CD4-positive, alpha-beta T cell (primary cell): ENCODE measurements around the gene HIP1. TPM values are rescaled to one million over a fixed set of nuclear protein-coding genes. Genes with fewer than 3 reads are reported as not detected.
"Not testable (repeated sequence)": the region's sequence is repeated elsewhere in the genome, so short reads cannot be mapped to it uniquely, and the experiment has no call there.

Source experiments
- ATAC-seq: fragments of 200-7000 bp; cut with Tn5 transposase; one replicate; pipeline ENCODE4 v1.10.0; 2022; ENCODE audit warnings: mild to moderate bottlenecking; ENCODE audit not compliant: poor library complexity
- CTCF ChIA-PET: fragments of 350-600 bp; sonication (Branson Sonifier 250); formaldehyde crosslinking; loops from one replicate; lab custom pipeline; 2021; ENCODE audit warnings: antibody characterized with exemption, inconsistent platforms; lab: Charles Lee
- POLR2A ChIA-PET: fragments of 350-600 bp; sonication (Branson Sonifier 250); formaldehyde crosslinking; loops from one replicate; lab custom pipeline; 2021; ENCODE audit warnings: antibody characterized with exemption, inconsistent platforms; lab: Charles Lee
- DNase-seq, 14 experiments: peaks; one replicate each; pipeline ENCODE4 v3.0.0-alpha.2; 2013 to 2020; ENCODE audit warnings: mixed read lengths in 2 of 14
- H3K27ac ChIP-seq, 2 donors: one replicate each; pipeline versions ENCODE4 v1.5.1 to v1.7.0; 2013; ENCODE audit warnings: low read length in 2 of 2, low read depth in 1 of 2, mild to moderate bottlenecking in 1 of 2
- H3K27me3 ChIP-seq, 2 experiments: 1 replicate in 1 of 2; 2 replicates in 1 of 2; pipeline versions ENCODE4 v1.6.1 to v1.7.0; 2013; ENCODE audit warnings: low read length in 2 of 2, control low read depth in 1 of 2, mild to moderate bottlenecking in 1 of 2, moderate library complexity in 1 of 2; ENCODE audit not compliant: insufficient read depth in 2 of 2, control insufficient read depth in 1 of 2
- H3K36me3 ChIP-seq: one replicate; pipeline ENCODE4 v1.6.1; 2013; ENCODE audit warnings: low read length, control low read depth; ENCODE audit not compliant: insufficient read depth
- H3K4me1 ChIP-seq: one replicate; pipeline ENCODE4 v1.6.1; 2013; ENCODE audit warnings: low read length, control low read depth; ENCODE audit not compliant: insufficient read depth
- H3K4me3 ChIP-seq: one replicate; pipeline ENCODE4 v1.5.1; 2013; ENCODE audit warnings: mild to moderate bottlenecking, low read length, moderate library complexity
- H3K9me3 ChIP-seq, 2 experiments: 1 replicate in 1 of 2; 2 replicates in 1 of 2; pipeline versions ENCODE4 v1.6.1 to v1.7.0; 2013; ENCODE audit warnings: low read length in 2 of 2, mild to moderate bottlenecking in 2 of 2, control low read depth in 1 of 2, moderate library complexity in 1 of 2; ENCODE audit not compliant: control insufficient read depth in 1 of 2, insufficient read depth in 1 of 2
- H3K27ac Mint-ChIP-seq: one replicate; pipeline ENCODE4 v1.8.0; 2020; ENCODE audit warnings: mixed read lengths
- H3K27me3 Mint-ChIP-seq: one replicate; pipeline ENCODE4 v1.8.0; 2021; ENCODE audit warnings: mixed read lengths
- H3K36me3 Mint-ChIP-seq: one replicate; pipeline ENCODE4 v1.8.0; 2021; ENCODE audit warnings: low read depth, mixed read lengths
- H3K4me1 Mint-ChIP-seq: one replicate; pipeline ENCODE4 v1.8.0; 2021; ENCODE audit warnings: low read depth, mixed read lengths
- H3K4me3 Mint-ChIP-seq: one replicate; pipeline ENCODE4 v1.8.0; 2020; ENCODE audit warnings: mild to moderate bottlenecking, mixed read lengths
- H3K9me3 Mint-ChIP-seq: one replicate; pipeline ENCODE4 v1.8.0; 2020; ENCODE audit warnings: mixed read lengths
- intact Hi-C, 2 experiments: fragments of 100-400 bp; cut with DNase I in 1 of 2; cut with micrococcal nuclease in 1 of 2; formaldehyde crosslinking; loops; one replicate each; pipeline versions ENCODE4 v1.15.1 to v1.9.0; 2023 to 2025; cut with DNase I, micrococcal nuclease
- total RNA-seq, 174 experiments: library from RNA in 2 of 174; stranded (reverse) in 2 of 174; gene quantifications; one replicate each; pipeline ENCODE4 v1.2.3 and lab custom pipeline; 2021 to 2026
- TF ChIP-seq, protein P1 (sequence below): fragments of 200-600 bp; IDR thresholded peaks from one replicate; pipeline ENCODE4 v1.8.0; 2022; ENCODE audit warnings: antibody characterized with exemption, mild to moderate bottlenecking

The HIP1 gene
- total RNA-seq, 2 experiments from 2014 or later: 1.5 to 1.7 TPM

DNA sequence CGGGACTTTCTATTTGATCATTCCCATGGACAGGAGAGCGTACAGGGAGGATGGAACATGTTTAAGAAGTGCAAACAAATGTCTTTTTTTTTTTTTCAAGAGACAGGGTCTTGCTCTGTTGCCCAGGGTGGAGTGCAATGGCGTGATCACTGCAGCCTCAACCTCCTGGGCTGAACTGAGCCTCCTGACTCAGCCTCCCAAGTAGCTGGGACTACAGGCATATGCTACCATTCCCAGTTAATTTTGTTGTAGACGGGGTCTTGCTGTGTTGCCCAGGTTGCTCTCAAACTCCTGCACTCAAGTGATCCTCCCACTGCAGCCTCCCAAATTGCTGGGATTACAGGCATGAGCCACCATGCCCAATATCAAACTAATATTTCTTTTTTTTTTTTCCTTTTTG, 206.1 kb downstream of the HIP1 start:
- no peaks in the 10 kb centered on the region for H3K9me3 Mint-ChIP-seq
- Histone ChIP-seq H3K4me3 (no peak overlapping the region), H3K36me3 (peaks cover 4% of the 10 kb centered on the region), H3K9me3 (no peaks in the 10 kb centered on the region), H3K27ac (no peak overlapping the region), H3K4me1 (peaks cover 7% of the 10 kb centered on the region), H3K27me3 (no peaks in the 10 kb centered on the region)
- TF ChIP-seq, protein P1, sequence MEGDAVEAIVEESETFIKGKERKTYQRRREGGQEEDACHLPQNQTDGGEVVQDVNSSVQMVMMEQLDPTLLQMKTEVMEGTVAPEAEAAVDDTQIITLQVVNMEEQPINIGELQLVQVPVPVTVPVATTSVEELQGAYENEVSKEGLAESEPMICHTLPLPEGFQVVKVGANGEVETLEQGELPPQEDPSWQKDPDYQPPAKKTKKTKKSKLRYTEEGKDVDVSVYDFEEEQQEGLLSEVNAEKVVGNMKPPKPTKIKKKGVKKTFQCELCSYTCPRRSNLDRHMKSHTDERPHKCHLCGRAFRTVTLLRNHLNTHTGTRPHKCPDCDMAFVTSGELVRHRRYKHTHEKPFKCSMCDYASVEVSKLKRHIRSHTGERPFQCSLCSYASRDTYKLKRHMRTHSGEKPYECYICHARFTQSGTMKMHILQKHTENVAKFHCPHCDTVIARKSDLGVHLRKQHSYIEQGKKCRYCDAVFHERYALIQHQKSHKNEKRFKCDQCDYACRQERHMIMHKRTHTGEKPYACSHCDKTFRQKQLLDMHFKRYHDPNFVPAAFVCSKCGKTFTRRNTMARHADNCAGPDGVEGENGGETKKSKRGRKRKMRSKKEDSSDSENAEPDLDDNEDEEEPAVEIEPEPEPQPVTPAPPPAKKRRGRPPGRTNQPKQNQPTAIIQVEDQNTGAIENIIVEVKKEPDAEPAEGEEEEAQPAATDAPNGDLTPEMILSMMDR: no peak
- H3K36me3 Mint-ChIP-seq: peaks cover 8% of the 10 kb centered on the region
- POLR2A ChIA-PET: no interaction called here
- no peaks in the 10 kb centered on the region for H3K27me3 Mint-ChIP-seq
- intact Hi-C loops: no loop called here
- DNase-seq: no peak
- CTCF ChIA-PET: no interaction called here
- ATAC-seq: no peak
- peaks cover 7% of the 10 kb centered on the region for H3K4me1 Mint-ChIP-seq
- H3K4me3 Mint-ChIP-seq: no peak overlapping the region
- H3K27ac Mint-ChIP-seq: no peak overlapping the region

DNA sequence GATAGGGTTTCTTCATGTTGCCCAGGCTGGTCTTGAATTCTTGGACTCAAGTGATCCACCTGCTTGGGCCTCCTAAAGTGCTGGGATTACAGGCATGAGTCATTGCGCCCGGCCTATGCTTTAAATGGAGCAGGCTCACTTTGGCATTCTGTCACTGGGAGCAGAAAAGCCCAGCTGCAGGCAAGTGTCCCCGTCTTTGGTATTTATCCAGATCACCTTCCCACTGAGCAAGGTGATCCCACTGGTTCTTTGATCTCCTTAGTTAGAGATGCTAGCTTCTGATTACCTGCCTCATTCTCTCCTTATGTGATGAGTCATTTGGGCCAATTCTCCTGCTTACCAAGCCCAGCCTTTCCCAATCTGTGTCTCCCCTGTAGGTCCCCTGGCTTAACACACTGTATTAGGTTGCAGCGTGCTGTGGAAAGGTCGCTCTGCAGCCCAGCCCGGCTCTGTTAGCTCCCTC, 207.4 kb downstream of the HIP1 start:
- no peak overlapping the region for H3K4me3 ChIP-seq
- intact Hi-C loops: no loop called here
- H3K27me3 ChIP-seq: no peaks in the 10 kb centered on the region
- Mint-ChIP-seq H3K4me3 (peak overlapping the region; percentile 50), H3K27ac (no peak overlapping the region), H3K27me3 (no peaks in the 10 kb centered on the region), H3K9me3 (no peaks in the 10 kb centered on the region), H3K4me1 (peaks cover 18% of the 10 kb centered on the region), H3K36me3 (peaks cover 17% of the 10 kb centered on the region)
- CTCF ChIA-PET: interaction anchor here (0.8 kb wide), 1 partner anchor 8 kb away, joined by 3 read pairs; no protein-coding TSS in a partner anchor
- no peak for ATAC-seq
- POLR2A ChIA-PET: no interaction called here
- no peaks in the 10 kb centered on the region for H3K9me3 ChIP-seq
- DNase-seq: no peak
- H3K27ac ChIP-seq: no peak overlapping the region
- peaks cover 19% of the 10 kb centered on the region for H3K4me1 ChIP-seq
- no peaks in the 10 kb centered on the region for H3K36me3 ChIP-seq
- TF ChIP-seq, protein P1: no peak

DNA sequence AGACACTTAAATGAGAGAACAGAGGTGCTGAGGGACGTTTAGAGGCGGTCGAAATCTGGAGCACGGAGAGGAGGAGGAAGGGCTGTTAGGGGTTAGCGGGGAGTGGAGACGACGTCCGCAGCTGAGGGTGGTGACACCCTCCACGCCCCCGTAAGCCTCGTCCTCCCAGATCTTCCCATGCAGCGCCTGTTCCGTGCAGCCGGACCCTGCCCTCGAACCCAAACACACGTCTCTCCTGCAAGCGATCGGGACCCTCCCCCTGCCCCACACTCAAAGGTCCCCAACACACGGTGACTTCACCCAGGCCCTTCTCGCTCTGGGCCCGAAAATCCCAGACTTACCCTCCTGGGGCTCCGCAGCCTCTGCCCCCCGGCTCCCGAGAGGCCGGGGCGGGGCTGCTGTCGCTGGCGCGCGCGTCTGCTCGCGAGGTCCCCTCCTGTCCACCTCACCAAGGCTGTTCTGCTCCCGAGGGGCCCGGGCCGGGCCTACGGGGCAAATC, 211.5 kb downstream of the HIP1 start:
- H3K27me3 Mint-ChIP-seq, POLR2A ChIA-PET, CTCF ChIA-PET, H3K9me3 Mint-ChIP-seq, H3K27me3 ChIP-seq, ATAC-seq, H3K27ac ChIP-seq, H3K9me3 ChIP-seq: not testable (repeated sequence)
- DNase-seq: peak in 3 of 14 experiments; percentile 3 to 44 (median 15)
- peaks cover 49% of the 10 kb centered on the region for H3K36me3 Mint-ChIP-seq
- intact Hi-C loops: loop anchor here (5.0 to 10.0 kb wide), 3 partner anchors 210 to 498 kb away; partner anchors contain the start of gene HIP1 (in 1 of the 2)
- H3K27ac Mint-ChIP-seq: peak overlapping the region; percentile 88
- H3K4me1 Mint-ChIP-seq: peaks cover 43% of the 10 kb centered on the region
- Histone ChIP-seq H3K4me1 (peaks cover 27% of the 10 kb centered on the region), H3K4me3 (peak overlapping the region; percentile 69), H3K36me3 (peaks cover 19% of the 10 kb centered on the region)
- H3K4me3 Mint-ChIP-seq: peak overlapping the region; percentile 96

DNA sequence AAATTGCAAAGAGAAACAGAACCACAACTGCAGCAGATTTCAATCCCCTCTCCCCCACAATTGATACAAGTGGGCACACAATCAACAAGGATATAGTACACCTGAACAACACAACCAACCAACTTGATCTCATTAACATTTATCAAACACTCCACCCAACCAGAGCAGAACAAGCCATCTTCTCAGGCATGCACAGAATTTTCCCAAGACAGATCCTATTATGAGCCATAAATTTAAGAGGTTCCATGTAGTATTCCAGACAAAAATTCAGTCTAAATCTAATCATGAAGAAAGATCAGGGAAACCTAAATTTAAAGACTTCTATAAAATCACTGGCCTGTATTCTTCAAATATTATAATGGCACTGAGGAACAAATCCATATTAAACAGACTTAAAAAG, 217.0 kb downstream of the HIP1 start:
- Histone ChIP-seq H3K4me1 (peaks cover 12% of the 10 kb centered on the region), H3K36me3 (peaks cover 21% of the 10 kb centered on the region)
- H3K27me3 ChIP-seq, POLR2A ChIA-PET, DNase-seq, H3K27ac ChIP-seq, ATAC-seq, CTCF ChIA-PET, H3K9me3 ChIP-seq, H3K27me3 Mint-ChIP-seq, H3K4me3 ChIP-seq, H3K9me3 Mint-ChIP-seq, H3K4me3 Mint-ChIP-seq: not testable (repeated sequence)
- intact Hi-C loops: loop anchor here in 1 of 2 experiments (10.0 kb wide), 1 partner anchor 503 kb away; no protein-coding TSS in a partner anchor
- peaks cover 73% of the 10 kb centered on the region for H3K36me3 Mint-ChIP-seq
- H3K4me1 Mint-ChIP-seq: peaks cover 47% of the 10 kb centered on the region
- H3K27ac Mint-ChIP-seq: peak overlapping the region; percentile 12

DNA sequence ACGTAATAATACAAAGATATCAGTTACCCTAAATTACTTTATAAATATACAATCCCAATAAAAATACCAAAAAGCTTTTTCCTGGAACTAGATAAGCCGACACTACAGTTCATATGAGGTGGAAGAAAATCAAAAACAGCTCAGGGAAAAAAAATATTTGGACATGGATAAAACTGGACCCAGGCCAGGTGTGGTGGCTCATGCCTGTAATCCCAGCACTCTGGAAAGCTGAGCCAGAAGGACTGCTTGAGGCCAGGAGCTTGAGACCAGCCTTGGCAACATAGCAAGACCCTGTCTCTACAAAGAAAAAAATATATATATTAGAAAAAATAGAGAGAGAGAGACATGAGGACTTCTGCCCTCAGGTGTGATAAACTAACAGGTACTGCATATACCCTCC, 219.9 kb downstream of the HIP1 start:
- H3K4me1 ChIP-seq, DNase-seq, POLR2A ChIA-PET, H3K9me3 Mint-ChIP-seq, ATAC-seq, H3K27me3 Mint-ChIP-seq, H3K4me3 ChIP-seq, H3K4me3 Mint-ChIP-seq, H3K27ac ChIP-seq, CTCF ChIA-PET, H3K27ac Mint-ChIP-seq, H3K9me3 ChIP-seq, intact Hi-C loops, H3K27me3 ChIP-seq, H3K36me3 ChIP-seq: not testable (repeated sequence)
- H3K4me1 Mint-ChIP-seq: peaks cover 30% of the 10 kb centered on the region
- H3K36me3 Mint-ChIP-seq: peaks cover 64% of the 10 kb centered on the region

DNA sequence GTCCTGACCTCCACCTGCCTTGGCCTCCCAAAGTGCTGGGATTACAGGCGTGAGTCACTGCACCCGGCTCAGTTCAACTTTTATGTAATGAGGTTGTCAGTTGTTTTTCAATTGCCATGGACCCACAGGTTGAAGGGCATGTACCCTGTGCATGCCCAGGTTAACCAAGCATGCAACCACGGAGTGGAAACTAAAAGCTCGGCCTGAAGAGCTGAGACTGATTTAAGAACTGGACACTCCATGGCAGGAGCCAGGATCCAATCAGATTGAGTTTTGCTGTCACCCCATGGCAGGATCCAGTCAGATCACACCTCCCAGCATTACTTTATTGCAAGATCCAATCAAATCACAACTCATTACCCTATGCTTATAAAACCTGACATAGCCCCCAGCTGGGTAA, 229.7 kb downstream of the HIP1 start:
- DNase-seq, ATAC-seq, H3K27me3 ChIP-seq, H3K27ac Mint-ChIP-seq, H3K4me1 Mint-ChIP-seq, H3K9me3 ChIP-seq, H3K36me3 Mint-ChIP-seq, H3K4me3 ChIP-seq, H3K4me1 ChIP-seq, H3K36me3 ChIP-seq, H3K27me3 Mint-ChIP-seq, intact Hi-C loops, H3K4me3 Mint-ChIP-seq, H3K9me3 Mint-ChIP-seq, H3K27ac ChIP-seq, CTCF ChIA-PET, POLR2A ChIA-PET: not testable (repeated sequence)
